Measurements from ENCODE around the gene GPR132.

The GPR132 gene

GRCh38 chr14:105070760-105071137 is 5.5 kb upstream of the GPR132 start:
- TF ChIP-seq CTCF (IDR thresholded peaks at IDR 0.05; ENCODE audit: control extremely low read depth, extremely low read depth, low read depth, missing control alignments): no peak
- DNase-seq (ENCODE audit: extremely low spot score): no peak
- POLR2A ChIA-PET: no interaction called here
- CTCF ChIA-PET: interaction anchor here (0.8 to 9.8 kb wide), 7 partner anchors 10 to 410 kb away, joined by 3 to 128 read pairs (median 3); no protein-coding TSS in a partner anchor

GRCh38 chr14:105069871-105070759 is 4.9 kb upstream of the GPR132 start:
- ChIA-PET POLR2A (no interaction called here), CTCF (interaction anchor here (0.8 to 9.8 kb wide), 7 partner anchors 9 to 411 kb away, joined by 3 to 128 read pairs (median 3); no protein-coding TSS in a partner anchor)
- DNase-seq (ENCODE audit: extremely low spot score): peak; percentile 83
- no peak for TF ChIP-seq CTCF (IDR thresholded peaks at IDR 0.05; ENCODE audit: control extremely low read depth, extremely low read depth, low read depth, missing control alignments)

- CTCF ChIA-PET: interaction anchor here (3.4 to 9.8 kb wide), 2 partner anchors 19 to 24 kb away, joined by 12 to 128 read pairs; no protein-coding TSS in a partner anchor
- POLR2A ChIA-PET: no interaction called here
- DNase-seq (ENCODE audit: extremely low spot score): no peak
- TF ChIP-seq CTCF (IDR thresholded peaks at IDR 0.05; ENCODE audit: control extremely low read depth, extremely low read depth, low read depth, missing control alignments): no peak
Measured at GRCh38 chr14:105069522-105069870, 4.3 kb upstream of the GPR132 start.

- ChIA-PET POLR2A (no interaction called here), CTCF (interaction anchor here (3.4 to 9.8 kb wide), 2 partner anchors 19 to 23 kb away, joined by 12 to 128 read pairs; no protein-coding TSS in a partner anchor)
- no peak for DNase-seq (ENCODE audit: extremely low spot score)
- no peak for TF ChIP-seq CTCF (IDR thresholded peaks at IDR 0.05; ENCODE audit: control extremely low read depth, extremely low read depth, low read depth, missing control alignments)
Measured at GRCh38 chr14:105068818-105069217, 3.6 kb upstream of the GPR132 start.

- ChIA-PET CTCF (interaction anchor here (1.7 to 13.0 kb wide), 2 partner anchors 20 to 23 kb away, joined by 5 to 140 read pairs; no protein-coding TSS in a partner anchor), POLR2A (no interaction called here)
- TF ChIP-seq CTCF (IDR thresholded peaks at IDR 0.05; ENCODE audit: control extremely low read depth, extremely low read depth, low read depth, missing control alignments): no peak
- DNase-seq (ENCODE audit: extremely low spot score): no peak
Measured at GRCh38 chr14:105067969-105068301, 2.7 kb upstream of the GPR132 start.

- ChIA-PET POLR2A (no interaction called here), CTCF (interaction anchor here (0.9 to 13.0 kb wide), 7 partner anchors 8 to 1369 kb away, joined by 3 to 140 read pairs (median 5); no protein-coding TSS in a partner anchor)
- no peak for TF ChIP-seq CTCF (IDR thresholded peaks at IDR 0.05; ENCODE audit: control extremely low read depth, extremely low read depth, low read depth, missing control alignments)
- no peak for DNase-seq (ENCODE audit: extremely low spot score)
Measured at GRCh38 chr14:105067140-105067968, 2.1 kb upstream of the GPR132 start.

Measured in GM10248 (cell line).